Measurements from ENCODE around the gene OSBPL6. TPM values are rescaled to one million over a fixed set of nuclear protein-coding genes. Genes with fewer than 3 reads are reported as not detected.
"Not testable (repeated sequence)": the region's sequence is repeated elsewhere in the genome, so short reads cannot be mapped to it uniquely, and the experiment has no call there.

OSBPL6 gene
- total RNA-seq, 1 donor from 2014 or later: 6.9 TPM

GRCh38 chr2:178333851-178334250, 139.5 kb downstream of the OSBPL6 start:
- Mint-ChIP-seq H3K4me3 (no peak overlapping the region), H3K36me3 (peaks cover 5% of the 10 kb centered on the region), H3K27me3 (no peaks in the 10 kb centered on the region), H3K27ac (no peak overlapping the region), H3K4me1 (ENCODE audit: unreplicated experiment) (no peaks in the 10 kb centered on the region), H3K9me3 (no peaks in the 10 kb centered on the region)
- DNase-seq (ENCODE audit: extremely low spot score, unreplicated experiment): no peak
- no peak for TF ChIP-seq CTCF (conservative IDR thresholded peaks at IDR 0.05)

- no peaks in the 10 kb centered on the region for H3K9me3 Mint-ChIP-seq
- no peak for TF ChIP-seq CTCF (conservative IDR thresholded peaks at IDR 0.05)
- DNase-seq (ENCODE audit: extremely low spot score, unreplicated experiment): no peak
- H3K27ac Mint-ChIP-seq: no peak overlapping the region
- no peaks in the 10 kb centered on the region for H3K4me1 Mint-ChIP-seq (ENCODE audit: unreplicated experiment)
- H3K36me3 Mint-ChIP-seq: peaks cover 1% of the 10 kb centered on the region
- no peak overlapping the region for H3K4me3 Mint-ChIP-seq
- H3K27me3 Mint-ChIP-seq: no peaks in the 10 kb centered on the region
Observed at GRCh38 chr2:178335230-178335629, 140.9 kb downstream of the OSBPL6 start.

GRCh38 chr2:178344121-178344520, 149.8 kb downstream of the OSBPL6 start:
- H3K9me3 Mint-ChIP-seq: no peaks in the 10 kb centered on the region
- no peak overlapping the region for H3K4me3 Mint-ChIP-seq
- no peaks in the 10 kb centered on the region for H3K27me3 Mint-ChIP-seq
- peaks cover 6% of the 10 kb centered on the region for H3K4me1 Mint-ChIP-seq (ENCODE audit: unreplicated experiment)
- DNase-seq (ENCODE audit: extremely low spot score, unreplicated experiment): no peak
- no peak overlapping the region for H3K27ac Mint-ChIP-seq
- no peak for TF ChIP-seq CTCF (conservative IDR thresholded peaks at IDR 0.05)
- peaks cover 5% of the 10 kb centered on the region for H3K36me3 Mint-ChIP-seq

GRCh38 chr2:178345951-178346350, 151.6 kb downstream of the OSBPL6 start:
- Mint-ChIP-seq H3K9me3 (no peaks in the 10 kb centered on the region), H3K36me3 (peaks cover 5% of the 10 kb centered on the region), H3K4me1 (ENCODE audit: unreplicated experiment) (peaks cover 8% of the 10 kb centered on the region), H3K27ac (no peak overlapping the region), H3K4me3 (no peak overlapping the region), H3K27me3 (no peaks in the 10 kb centered on the region)
- no peak for TF ChIP-seq CTCF (conservative IDR thresholded peaks at IDR 0.05)
- no peak for DNase-seq (ENCODE audit: extremely low spot score, unreplicated experiment)

GRCh38 chr2:178350051-178350450, 155.7 kb downstream of the OSBPL6 start:
- Mint-ChIP-seq H3K36me3 (no peaks in the 10 kb centered on the region), H3K9me3 (no peaks in the 10 kb centered on the region), H3K4me3 (no peak overlapping the region), H3K27me3 (no peaks in the 10 kb centered on the region), H3K4me1 (ENCODE audit: unreplicated experiment) (peaks cover 8% of the 10 kb centered on the region), H3K27ac (no peak overlapping the region)
- DNase-seq (ENCODE audit: extremely low spot score, unreplicated experiment): no peak
- no peak for TF ChIP-seq CTCF (conservative IDR thresholded peaks at IDR 0.05)

GRCh38 chr2:178357704-178358103, 163.4 kb downstream of the OSBPL6 start:
- H3K36me3 Mint-ChIP-seq; H3K9me3 Mint-ChIP-seq; H3K27me3 Mint-ChIP-seq; DNase-seq (ENCODE audit: extremely low spot score, unreplicated experiment); H3K27ac Mint-ChIP-seq; H3K4me1 Mint-ChIP-seq (ENCODE audit: unreplicated experiment); H3K4me3 Mint-ChIP-seq: not testable (repeated sequence)
